Spleen (tissue), 11 donors: ENCODE results near the gene EXOC3. TPM values are rescaled to one million over a fixed set of nuclear protein-coding genes. Genes with fewer than 3 reads are reported as not detected.

Experiments used
- DNase-seq: peaks from one replicate; pipeline ENCODE4 v3.0.0-alpha.2; 2020
- H3K27ac ChIP-seq, 8 donors: fragments of 200-600 bp; sonication (generic) in 7 of 8; 1 replicate in 4 of 8; 2 replicates in 4 of 8; pipeline versions ENCODE4 v1.5.0 to v1.8.0; 2016 to 2021; ENCODE audit warnings: inconsistent platforms in 4 of 8, mild to moderate bottlenecking in 4 of 8, moderate library complexity in 1 of 8
- H3K27me3 ChIP-seq, 7 donors: fragments of 200-600 bp; sonication (generic) in 6 of 7; replicated peaks in 1 of 7; 1 replicate in 4 of 7; 2 replicates in 3 of 7; pipeline versions ENCODE4 v1.5.0 to v1.8.0; 2016 to 2021; ENCODE audit warnings: inconsistent platforms in 3 of 7, mild to moderate bottlenecking in 1 of 7
- H3K36me3 ChIP-seq, 6 donors: fragments of 200-600 bp; sonication (generic) in 5 of 6; 1 replicate in 4 of 6; 2 replicates in 2 of 6; pipeline versions ENCODE4 v1.5.0 to v1.8.0; 2016 to 2021; ENCODE audit warnings: inconsistent platforms in 2 of 6
- H3K4me1 ChIP-seq, 6 donors: fragments of 200-600 bp; sonication (generic) in 5 of 6; 1 replicate in 3 of 6; 2 replicates in 3 of 6; pipeline versions ENCODE4 v1.5.0 to v1.8.0; 2016 to 2021; ENCODE audit warnings: inconsistent platforms in 3 of 6
- H3K4me3 ChIP-seq, 8 donors: fragments of 200-600 bp; sonication (generic) in 7 of 8; 1 replicate in 4 of 8; 2 replicates in 4 of 8; pipeline versions ENCODE4 v1.5.0 to v1.8.0; 2016 to 2021; ENCODE audit warnings: inconsistent platforms in 4 of 8, mild to moderate bottlenecking in 4 of 8, moderate library complexity in 2 of 8
- H3K9me3 ChIP-seq, 8 donors: fragments of 200-600 bp; sonication (generic) in 7 of 8; 1 replicate in 4 of 8; 2 replicates in 4 of 8; pipeline versions ENCODE4 v1.5.0 to v1.8.0; 2016 to 2021; ENCODE audit warnings: inconsistent platforms in 4 of 8
- POLR2A ChIP-seq, 3 donors: fragments of 450-650 bp; IDR thresholded peaks; one replicate each; pipeline ENCODE4 v1.5.1; 2017; ENCODE audit warnings: antibody characterized with exemption in 3 of 3, mild to moderate bottlenecking in 1 of 3
- POLR2AphosphoS5 ChIP-seq, 3 donors: sonication (generic); formaldehyde crosslinking; IDR thresholded peaks; one replicate each; pipeline ENCODE4 v1.5.1; 2017; ENCODE audit warnings: antibody characterized with exemption in 3 of 3
- WGBS, 5 donors: extraction: QIAGEN DNeasy Blood & Tissue Kit in 3 of 5; methylation state at CpG; one replicate each; pipeline versions ENCODE4 v1.1.5 to v1.1.7; 2013 to 2018; 5-methylcytosine and 5-hydroxymethylcytosine counted together
- intact Hi-C: fragments of 100-400 bp; cut with DNase I; formaldehyde crosslinking; loops from one replicate; pipeline ENCODE4 v1.15.0; 2023; ENCODE audit warnings: low total_unique reads
- polyA plus RNA-seq, 3 donors: library from polyadenylated mRNA; stranded (reverse); fragments of 200-250 nt; gene quantifications; one replicate each; pipeline ENCODE4 v1.2.1, GENCODE V29; 2013
- total RNA-seq, 7 donors: library from RNA; depleted of rRNA in 3 of 7; stranded (reverse); fragments of >200 nt in 3 of 7; fragmentation: NEBNext Ultra II Directional in 4 of 7; extraction: Animal tissue kit (Norgen Biotek cat#: 25700) in 4 of 7; gene quantifications; one replicate each; pipeline versions ENCODE4 v1.1.0 to v1.2.1, GENCODE V29; 2016 to 2021
- TF ChIP-seq, protein P1 (sequence below), 11 experiments: fragments of 200-600 bp in 7 of 11; fragments of 450-650 bp in 4 of 11; sonication (generic) in 4 of 11; IDR thresholded peaks in 8 of 11; conservative IDR thresholded peaks in 3 of 11; 1 replicate in 7 of 11; 2 replicates in 4 of 11; pipeline versions ENCODE4 v1.4.0 to v1.8.0; 2016 to 2021; ENCODE audit warnings: antibody characterized with exemption in 11 of 11, inconsistent platforms in 4 of 11, mild to moderate bottlenecking in 1 of 11
- donor health status: healthy with polysubstance abuse.
- donor health status: DM: no; HTN: no; CAD: no; lungs with moderate emphysema.
- donor health status: DM: no; HTN: no; CAD: no.
- donor health status: Bipolar disorder and iron deficiency.
- donor health status: healthy.
- donor health status: DM: no; HTN: no; CAD: no.
- donor health status: DM: yes; HTN: yes; CAD: no.

EXOC3 gene
- total and polyA plus RNA-seq, 10 donors, result 22.7 to 87.0 (median 71.0) TPM

DNA sequence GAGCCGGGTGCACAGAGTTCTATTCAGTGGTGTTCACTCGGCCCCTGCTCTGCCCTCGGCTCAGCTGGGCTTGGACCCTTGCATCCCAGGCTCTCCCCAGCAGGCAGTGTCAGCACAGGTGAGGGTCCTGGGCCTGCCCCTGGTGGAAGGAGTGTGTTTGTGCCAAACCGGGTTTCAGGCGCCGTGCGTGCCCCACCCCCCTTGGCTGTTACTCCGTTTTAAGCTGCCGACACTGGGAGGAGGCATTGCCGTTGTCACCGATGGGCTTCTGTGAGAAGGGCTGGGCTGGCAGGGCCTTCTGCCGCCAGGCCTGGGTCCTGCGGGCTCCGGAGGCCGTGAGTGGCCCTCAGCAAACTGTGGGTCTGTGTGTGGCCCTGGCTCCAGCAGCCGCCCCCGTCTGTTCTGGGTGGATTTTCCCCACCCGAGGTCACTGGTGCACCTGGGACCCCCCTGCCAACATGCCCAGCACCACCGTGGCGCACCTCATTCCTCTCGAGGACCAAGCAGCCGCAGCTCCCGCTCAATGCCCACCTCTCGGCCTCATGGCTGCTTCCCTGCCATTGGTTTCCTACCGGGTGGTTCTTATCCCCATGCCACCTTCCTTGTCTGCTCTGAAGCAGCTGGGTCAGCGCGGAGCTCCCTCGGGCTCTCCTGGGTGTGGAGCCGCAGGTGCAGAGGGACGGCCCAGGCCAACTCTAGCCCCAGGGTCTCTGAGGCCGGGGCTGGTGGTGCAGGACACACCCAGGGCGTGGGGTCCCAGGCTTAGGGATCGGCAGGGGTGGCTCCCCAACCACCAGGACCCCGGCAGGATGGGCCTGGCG lies 44.3 kb upstream of the EXOC3 start:
- peaks cover 0 to 33% (median 3%) of the 10 kb centered on the region in 7 donors for H3K27me3 ChIP-seq
- peak; percentile 74 for DNase-seq
- WGBS, 5 donors, result 90 to 94% (median 94%) methylated on average over 27 to 35 of the region's 35 CpGs

DNA sequence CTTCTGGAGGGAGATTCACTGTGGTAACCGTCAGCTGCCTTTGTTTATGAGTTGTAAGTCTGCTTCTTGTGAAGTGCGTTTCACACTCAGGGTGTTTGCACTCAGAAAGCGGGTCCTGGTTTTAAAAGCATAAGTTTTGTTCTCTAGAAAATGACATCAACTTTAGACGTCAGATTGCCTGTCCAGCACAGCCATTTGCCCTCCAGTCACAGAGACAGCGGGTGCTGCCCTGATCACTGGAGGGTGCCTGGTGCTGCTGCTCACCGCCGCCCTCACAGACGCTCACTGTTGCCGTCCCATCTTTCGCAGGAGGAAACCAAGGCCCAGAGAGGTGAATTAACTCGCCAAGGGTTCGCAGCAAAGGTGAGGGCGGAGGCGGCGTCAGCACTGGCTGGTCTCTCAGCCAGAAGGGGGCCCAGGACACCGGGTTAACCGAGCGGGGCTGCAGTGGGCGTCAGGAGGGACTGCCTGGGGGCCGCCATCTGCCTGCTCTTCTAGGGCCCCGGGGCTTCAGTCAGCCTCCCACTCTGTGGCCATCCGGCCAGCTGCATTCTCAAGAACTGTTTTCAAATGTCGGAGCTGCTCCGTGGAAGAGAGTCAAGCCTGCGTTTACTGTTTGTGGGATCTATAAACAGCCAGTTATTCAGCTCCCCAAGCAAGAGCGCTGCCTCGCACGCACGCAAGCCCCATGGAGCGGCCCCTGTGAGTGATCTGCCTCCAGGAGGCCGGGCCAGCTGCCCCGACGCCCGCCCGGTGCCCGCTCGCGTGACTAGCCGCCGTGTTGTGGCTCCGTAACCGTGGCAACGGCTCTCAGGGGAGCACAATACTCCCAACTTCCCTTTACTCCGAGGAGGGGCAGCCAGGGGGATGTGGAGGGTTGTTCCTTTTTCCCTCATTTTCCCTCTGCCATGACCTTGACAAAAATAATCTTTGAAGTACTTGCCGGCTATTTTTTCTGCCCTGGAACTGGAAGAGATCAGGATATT lies 43.4 kb upstream of the EXOC3 start:
- peak overlapping the region; percentile 48 to 83 (median 66) for H3K27ac ChIP-seq
- H3K4me3 ChIP-seq, result peak overlapping the region in 2 of 8 donors; percentile 2 to 34
- peaks cover 0 to 33% (median 3%) of the 10 kb centered on the region in 7 donors for H3K27me3 ChIP-seq
- no peaks in the 10 kb centered on the region for H3K9me3 ChIP-seq
- H3K36me3 ChIP-seq, result no peaks in the 10 kb centered on the region
- H3K4me1 ChIP-seq, result peaks cover 19 to 50% (median 35%) of the 10 kb centered on the region in 6 donors
- WGBS, 5 donors, result 31 to 44% (median 34%) methylated on average over 37 to 45 of the region's 45 CpGs
- peak; percentile 95 for DNase-seq
- peak; percentile 61 to 86 (median 83) for TF ChIP-seq POLR2AphosphoS5 (IDR thresholded peaks at IDR 0.05)
- no peak for TF ChIP-seq POLR2A (IDR thresholded peaks at IDR 0.05)
- intact Hi-C loops, result no loop called here

More for the DNA sequence above, 44.3 kb upstream of the EXOC3 start:
- Histone ChIP-seq H3K27ac (peak overlapping the region in 2 of 8 donors; percentile 80 to 83), H3K4me3 (no peak overlapping the region), H3K36me3 (no peaks in the 10 kb centered on the region), H3K9me3 (no peaks in the 10 kb centered on the region), H3K4me1 (peaks cover 19 to 50% (median 35%) of the 10 kb centered on the region in 6 donors)
- intact Hi-C loops, result no loop called here
- TF ChIP-seq POLR2AphosphoS5 (IDR thresholded peaks at IDR 0.05) (no peak), POLR2A (IDR thresholded peaks at IDR 0.05) (no peak)
- TF ChIP-seq, protein P1, sequence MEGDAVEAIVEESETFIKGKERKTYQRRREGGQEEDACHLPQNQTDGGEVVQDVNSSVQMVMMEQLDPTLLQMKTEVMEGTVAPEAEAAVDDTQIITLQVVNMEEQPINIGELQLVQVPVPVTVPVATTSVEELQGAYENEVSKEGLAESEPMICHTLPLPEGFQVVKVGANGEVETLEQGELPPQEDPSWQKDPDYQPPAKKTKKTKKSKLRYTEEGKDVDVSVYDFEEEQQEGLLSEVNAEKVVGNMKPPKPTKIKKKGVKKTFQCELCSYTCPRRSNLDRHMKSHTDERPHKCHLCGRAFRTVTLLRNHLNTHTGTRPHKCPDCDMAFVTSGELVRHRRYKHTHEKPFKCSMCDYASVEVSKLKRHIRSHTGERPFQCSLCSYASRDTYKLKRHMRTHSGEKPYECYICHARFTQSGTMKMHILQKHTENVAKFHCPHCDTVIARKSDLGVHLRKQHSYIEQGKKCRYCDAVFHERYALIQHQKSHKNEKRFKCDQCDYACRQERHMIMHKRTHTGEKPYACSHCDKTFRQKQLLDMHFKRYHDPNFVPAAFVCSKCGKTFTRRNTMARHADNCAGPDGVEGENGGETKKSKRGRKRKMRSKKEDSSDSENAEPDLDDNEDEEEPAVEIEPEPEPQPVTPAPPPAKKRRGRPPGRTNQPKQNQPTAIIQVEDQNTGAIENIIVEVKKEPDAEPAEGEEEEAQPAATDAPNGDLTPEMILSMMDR (IDR thresholded peaks at IDR 0.05 in 8 of 11, conservative IDR thresholded peaks at IDR 0.05 in 3 of 11), result no peak

DNA sequence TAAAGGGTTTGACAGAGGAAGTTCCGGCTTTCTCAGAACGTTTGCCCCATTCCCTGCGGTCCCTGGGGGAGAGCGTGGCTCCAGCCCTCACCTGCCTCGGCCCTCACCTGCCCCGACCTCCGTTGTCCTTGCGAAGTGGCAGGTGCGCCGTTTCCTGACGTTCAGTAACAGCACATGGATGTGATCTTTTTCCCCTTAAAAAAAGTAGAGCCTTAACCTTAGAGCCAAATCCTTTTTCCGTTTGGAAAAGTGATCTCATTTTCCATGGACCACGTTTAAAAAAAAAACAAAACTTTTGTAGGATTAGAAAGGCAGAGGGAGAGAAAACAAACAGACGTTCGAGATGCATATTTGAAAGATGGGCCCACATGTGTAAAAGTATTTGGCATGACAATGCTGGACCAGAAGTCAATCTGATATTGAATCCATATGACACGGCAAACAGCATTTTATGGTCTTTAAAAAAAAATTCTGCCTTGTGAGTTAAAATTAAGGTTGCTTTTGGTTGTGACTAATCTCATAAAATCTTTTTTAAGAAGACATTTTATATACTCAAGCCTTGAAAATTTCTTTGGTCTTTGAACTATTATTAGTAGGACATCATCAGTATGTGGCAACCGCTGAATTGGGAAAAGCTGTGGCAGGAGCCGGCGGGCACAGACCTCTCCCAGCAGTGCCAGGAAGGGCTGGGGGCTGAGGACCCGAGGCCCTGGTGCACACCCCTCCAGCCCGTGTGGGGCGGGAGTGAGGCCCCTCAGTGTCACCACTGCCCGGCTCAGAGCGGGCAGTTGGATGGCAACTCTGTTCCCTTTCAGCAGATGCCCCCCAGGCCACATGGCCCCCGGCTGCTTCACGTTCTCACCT lies 42.5 kb upstream of the EXOC3 start:
- Histone ChIP-seq H3K27ac (peak overlapping the region; percentile 48 to 83 (median 66)), H3K36me3 (no peaks in the 10 kb centered on the region), H3K9me3 (no peaks in the 10 kb centered on the region), H3K4me3 (peak overlapping the region in 2 of 8 donors; percentile 2 to 34), H3K4me1 (peaks cover 19 to 48% (median 29%) of the 10 kb centered on the region in 6 donors), H3K27me3 (peaks cover 0 to 33% (median 3%) of the 10 kb centered on the region in 7 donors)
- DNase-seq, result peak; percentile 75
- 45 to 53% (median 50%) methylated on average over 26 of the region's 26 CpGs for WGBS, 5 donors
- intact Hi-C loops, result no loop called here
- TF ChIP-seq POLR2A (IDR thresholded peaks at IDR 0.05) (no peak), POLR2AphosphoS5 (IDR thresholded peaks at IDR 0.05) (peak in 1 of 3 donors; percentile 30)
- TF ChIP-seq, protein P1 (IDR thresholded peaks at IDR 0.05 in 8 of 11, conservative IDR thresholded peaks at IDR 0.05 in 3 of 11), result no peak
